ENCODE measurements around the gene MYO9B. TPM values are rescaled to one million over a fixed set of nuclear protein-coding genes. Genes with fewer than 3 reads are reported as not detected.

The MYO9B gene
- total and polyA plus RNA-seq, 3 experiments from 2014 or later, result 24.9 to 108 (median 104) TPM

DNA sequence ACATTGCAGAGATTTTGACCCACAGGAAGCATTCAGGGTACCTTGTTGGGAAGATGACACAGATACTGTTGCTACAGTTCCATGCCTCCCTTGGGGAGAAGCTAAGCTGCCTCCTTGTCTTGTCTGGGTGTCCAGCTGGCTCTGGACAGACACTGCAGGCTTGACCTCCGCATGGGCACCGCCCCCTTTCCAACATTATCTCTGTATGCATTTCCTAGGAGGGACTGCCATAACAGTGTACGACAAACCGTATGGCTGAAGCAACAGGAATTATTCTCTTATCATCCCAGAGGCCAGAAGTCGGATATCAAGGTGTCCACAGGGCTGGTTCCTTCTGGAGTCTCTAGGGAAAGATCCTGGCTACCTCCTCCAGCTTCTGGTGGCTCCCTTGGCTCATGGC lies 72.6 kb downstream of the MYO9B start:
- Histone ChIP-seq H3K4me3 (ENCODE audit: low read length) (no peak overlapping the region), H3K4me1 (ENCODE audit: insufficient read depth, low read length) (no peaks in the 10 kb centered on the region), H3K36me3 (ENCODE audit: insufficient read depth, low read length) (peaks cover 28% of the 10 kb centered on the region), H3K27ac (ENCODE audit: low read depth, low read length) (no peak overlapping the region), H3K27me3 (ENCODE audit: insufficient read depth, low read length, poor library complexity, severe bottlenecking) (no peaks in the 10 kb centered on the region), H3K9me3 (ENCODE audit: low read length) (no peaks in the 10 kb centered on the region)
- ChIA-PET CTCF (no interaction called here), POLR2A (no interaction called here)
- DNase-seq, result no peak
- H3K9me3 Mint-ChIP-seq, result no peaks in the 10 kb centered on the region
- peak overlapping the region in 1 of 7 donors; percentile 56 for H3K4me3 Mint-ChIP-seq
- H3K27ac Mint-ChIP-seq, result peak overlapping the region in 2 of 8 donors; percentile 29 to 56
- peaks cover 6 to 49% (median 9%) of the 10 kb centered on the region in 3 donors for H3K36me3 Mint-ChIP-seq
- H3K27me3 Mint-ChIP-seq, result no peaks in the 10 kb centered on the region
- peaks cover 3 to 6% (median 3%) of the 10 kb centered on the region in 3 donors for H3K4me1 Mint-ChIP-seq

- no peak overlapping the region for H3K4me3 Mint-ChIP-seq
- H3K27ac Mint-ChIP-seq, result peak overlapping the region in 1 of 8 donors; percentile 77
- no peaks in the 10 kb centered on the region for H3K27me3 ChIP-seq (ENCODE audit: insufficient read depth, low read length, poor library complexity, severe bottlenecking)
- no peaks in the 10 kb centered on the region for H3K4me1 ChIP-seq (ENCODE audit: insufficient read depth, low read length)
- CTCF ChIA-PET, result no interaction called here
- no peak overlapping the region for H3K4me3 ChIP-seq (ENCODE audit: low read length)
- peaks cover 10 to 58% (median 12%) of the 10 kb centered on the region in 3 donors for H3K36me3 Mint-ChIP-seq
- H3K9me3 Mint-ChIP-seq, result no peaks in the 10 kb centered on the region
- H3K27ac ChIP-seq (ENCODE audit: low read depth, low read length), result no peak overlapping the region
- H3K9me3 ChIP-seq (ENCODE audit: low read length), result no peaks in the 10 kb centered on the region
- H3K4me1 Mint-ChIP-seq, result peaks cover 0 to 6% (median 0%) of the 10 kb centered on the region in 3 donors
- DNase-seq, result no peak
- H3K27me3 Mint-ChIP-seq, result no peaks in the 10 kb centered on the region
- peaks cover 40% of the 10 kb centered on the region for H3K36me3 ChIP-seq (ENCODE audit: insufficient read depth, low read length)
- POLR2A ChIA-PET, result no interaction called here
Measured at GRCh38 chr19:17149393-17150135, 74.0 kb downstream of the MYO9B start.

GRCh38 chr19:17153996-17154395 lies 78.4 kb downstream of the MYO9B start:
- no peaks in the 10 kb centered on the region for H3K9me3 Mint-ChIP-seq
- peaks cover 0 to 6% (median 0%) of the 10 kb centered on the region in 3 donors for H3K4me1 Mint-ChIP-seq
- Histone ChIP-seq H3K4me1 (ENCODE audit: insufficient read depth, low read length) (no peaks in the 10 kb centered on the region), H3K27ac (ENCODE audit: low read depth, low read length) (no peak overlapping the region), H3K36me3 (ENCODE audit: insufficient read depth, low read length) (peaks cover 32% of the 10 kb centered on the region), H3K4me3 (ENCODE audit: low read length) (no peak overlapping the region), H3K27me3 (ENCODE audit: insufficient read depth, low read length, poor library complexity, severe bottlenecking) (no peaks in the 10 kb centered on the region), H3K9me3 (ENCODE audit: low read length) (no peaks in the 10 kb centered on the region)
- peaks cover 10 to 87% (median 11%) of the 10 kb centered on the region in 3 donors for H3K36me3 Mint-ChIP-seq
- H3K4me3 Mint-ChIP-seq, result no peak overlapping the region
- CTCF ChIA-PET, result no interaction called here
- POLR2A ChIA-PET, result interaction anchor here (0.6 kb wide), 1 partner anchor 57 kb away, joined by 4 read pairs; no protein-coding TSS in a partner anchor
- DNase-seq, result no peak
- H3K27me3 Mint-ChIP-seq, result no peaks in the 10 kb centered on the region
- H3K27ac Mint-ChIP-seq, result no peak overlapping the region

GRCh38 chr19:17155251-17155650 lies 79.7 kb downstream of the MYO9B start:
- Mint-ChIP-seq H3K4me1 (peaks cover 2 to 6% (median 6%) of the 10 kb centered on the region in 3 donors), H3K27ac (no peak overlapping the region), H3K4me3 (no peak overlapping the region), H3K27me3 (no peaks in the 10 kb centered on the region), H3K9me3 (no peaks in the 10 kb centered on the region), H3K36me3 (peaks cover 10 to 87% (median 15%) of the 10 kb centered on the region in 3 donors)
- H3K9me3 ChIP-seq (ENCODE audit: low read length), result no peaks in the 10 kb centered on the region
- no peak for DNase-seq
- CTCF ChIA-PET, result no interaction called here
- POLR2A ChIA-PET, result interaction anchor here (0.7 kb wide), 1 partner anchor 359 kb away, joined by 4 read pairs; no protein-coding TSS in a partner anchor
- no peak overlapping the region for H3K4me3 ChIP-seq (ENCODE audit: low read length)
- H3K27ac ChIP-seq (ENCODE audit: low read depth, low read length), result no peak overlapping the region
- H3K36me3 ChIP-seq (ENCODE audit: insufficient read depth, low read length), result peaks cover 43% of the 10 kb centered on the region
- no peaks in the 10 kb centered on the region for H3K4me1 ChIP-seq (ENCODE audit: insufficient read depth, low read length)
- no peaks in the 10 kb centered on the region for H3K27me3 ChIP-seq (ENCODE audit: insufficient read depth, low read length, poor library complexity, severe bottlenecking)

- Mint-ChIP-seq H3K9me3 (no peaks in the 10 kb centered on the region), H3K36me3 (peaks cover 7 to 85% (median 16%) of the 10 kb centered on the region in 3 donors), H3K27ac (peak overlapping the region in 1 of 8 donors; percentile 22), H3K4me3 (no peak overlapping the region), H3K27me3 (no peaks in the 10 kb centered on the region), H3K4me1 (peaks cover 6 to 12% (median 7%) of the 10 kb centered on the region in 3 donors)
- Histone ChIP-seq H3K9me3 (ENCODE audit: low read length) (no peaks in the 10 kb centered on the region), H3K4me3 (ENCODE audit: low read length) (no peak overlapping the region), H3K36me3 (ENCODE audit: insufficient read depth, low read length) (peaks cover 43% of the 10 kb centered on the region), H3K27ac (ENCODE audit: low read depth, low read length) (no peak overlapping the region), H3K4me1 (ENCODE audit: insufficient read depth, low read length) (no peaks in the 10 kb centered on the region), H3K27me3 (ENCODE audit: insufficient read depth, low read length, poor library complexity, severe bottlenecking) (no peaks in the 10 kb centered on the region)
- no peak for DNase-seq
- CTCF ChIA-PET, result no interaction called here
- POLR2A ChIA-PET, result no interaction called here
Measured at GRCh38 chr19:17156296-17156946, 80.8 kb downstream of the MYO9B start.

DNA sequence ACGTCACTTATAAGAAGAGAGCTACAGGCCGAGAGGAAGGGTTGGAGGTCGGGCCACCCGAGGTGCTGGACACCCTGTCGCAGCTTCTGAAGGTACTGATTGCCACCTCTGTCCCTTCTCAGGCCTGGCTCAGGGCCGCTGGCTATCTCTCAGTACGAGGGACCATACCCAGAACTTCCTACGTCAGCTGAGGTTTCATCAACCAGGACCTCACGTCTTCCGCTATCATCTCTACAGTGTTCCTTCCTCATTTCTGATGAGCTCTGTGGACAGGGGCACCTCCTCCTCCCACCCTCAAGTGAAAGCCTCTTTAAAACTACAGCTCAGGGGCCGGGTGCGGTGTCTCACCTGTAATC lies 81.3 kb downstream of the MYO9B start:
- H3K4me1 Mint-ChIP-seq, result peaks cover 5 to 12% (median 6%) of the 10 kb centered on the region in 3 donors
- CTCF ChIA-PET, result no interaction called here
- peaks cover 43% of the 10 kb centered on the region for H3K36me3 ChIP-seq (ENCODE audit: insufficient read depth, low read length)
- H3K27ac Mint-ChIP-seq, result peak overlapping the region in 3 of 8 donors; percentile 22 to 79 (median 42)
- no peak overlapping the region for H3K4me3 ChIP-seq (ENCODE audit: low read length)
- H3K27ac ChIP-seq (ENCODE audit: low read depth, low read length), result no peak overlapping the region
- no peak for DNase-seq
- POLR2A ChIA-PET, result interaction anchor here (0.5 to 0.6 kb wide), 3 partner anchors 10 to 34 kb away, joined by 3 to 11 read pairs (median 5); no protein-coding TSS in a partner anchor
- H3K36me3 Mint-ChIP-seq, result peaks cover 4 to 84% (median 14%) of the 10 kb centered on the region in 3 donors
- H3K4me3 Mint-ChIP-seq, result no peak overlapping the region
- no peaks in the 10 kb centered on the region for H3K9me3 Mint-ChIP-seq
- no peaks in the 10 kb centered on the region for H3K9me3 ChIP-seq (ENCODE audit: low read length)
- no peaks in the 10 kb centered on the region for H3K27me3 Mint-ChIP-seq
- H3K27me3 ChIP-seq (ENCODE audit: insufficient read depth, low read length, poor library complexity, severe bottlenecking), result no peaks in the 10 kb centered on the region
- H3K4me1 ChIP-seq (ENCODE audit: insufficient read depth, low read length), result no peaks in the 10 kb centered on the region

GRCh38 chr19:17158584-17158983 lies 83.0 kb downstream of the MYO9B start:
- H3K4me1 Mint-ChIP-seq, result peaks cover 5 to 12% (median 6%) of the 10 kb centered on the region in 3 donors
- CTCF ChIA-PET, result no interaction called here
- H3K36me3 ChIP-seq (ENCODE audit: insufficient read depth, low read length), result peaks cover 47% of the 10 kb centered on the region

More at GRCh38 chr19:17158584-17158983, 83.0 kb downstream of the MYO9B start:
- H3K27ac ChIP-seq (ENCODE audit: low read depth, low read length), result no peak overlapping the region
- Mint-ChIP-seq H3K27ac (peak overlapping the region in 1 of 8 donors; percentile 50), H3K4me3 (no peak overlapping the region), H3K27me3 (no peaks in the 10 kb centered on the region), H3K9me3 (no peaks in the 10 kb centered on the region), H3K36me3 (peaks cover 14 to 85% (median 22%) of the 10 kb centered on the region in 3 donors)
- H3K4me1 ChIP-seq (ENCODE audit: insufficient read depth, low read length), result no peaks in the 10 kb centered on the region
- POLR2A ChIA-PET, result no interaction called here
- H3K4me3 ChIP-seq (ENCODE audit: low read length), result no peak overlapping the region
- H3K27me3 ChIP-seq (ENCODE audit: insufficient read depth, low read length, poor library complexity, severe bottlenecking), result no peaks in the 10 kb centered on the region
- no peak for DNase-seq
- no peaks in the 10 kb centered on the region for H3K9me3 ChIP-seq (ENCODE audit: low read length)

Data from CD8-positive, alpha-beta memory T cell (primary cell).